Measurements from ENCODE around the gene MYH1.

Gene MYH1

GRCh38 chr17:10458701-10459100 lies 59.6 kb downstream of the MYH1 start:
- no peak for TF ChIP-seq CTCF (conservative IDR thresholded peaks at IDR 0.05; ENCODE audit: low read depth, low read length)
- DNase-seq (ENCODE audit: low read depth) = no peak
- H3K4me3 ChIP-seq (ENCODE audit: low read length) = no peak overlapping the region

GRCh38 chr17:10457952-10458351 lies 60.4 kb downstream of the MYH1 start:
- no peak for TF ChIP-seq CTCF (conservative IDR thresholded peaks at IDR 0.05; ENCODE audit: low read depth, low read length)
- no peak overlapping the region for H3K4me3 ChIP-seq (ENCODE audit: low read length)
- no peak for DNase-seq (ENCODE audit: low read depth)

GRCh38 chr17:10447026-10447931 lies 71.1 kb downstream of the MYH1 start:
- DNase-seq (ENCODE audit: low read depth) = no peak
- no peak for TF ChIP-seq CTCF (conservative IDR thresholded peaks at IDR 0.05; ENCODE audit: low read depth, low read length)
- no peak overlapping the region for H3K4me3 ChIP-seq (ENCODE audit: low read length)

All from retinal pigment epithelial cell (primary cell).